ENCODE measurements around the gene ABI3BP. TPM values are rescaled to one million over a fixed set of nuclear protein-coding genes. Genes with fewer than 3 reads are reported as not detected.

The ABI3BP gene
- total RNA-seq, 1 experiment from 2014 or later: 0.28 TPM

DNA sequence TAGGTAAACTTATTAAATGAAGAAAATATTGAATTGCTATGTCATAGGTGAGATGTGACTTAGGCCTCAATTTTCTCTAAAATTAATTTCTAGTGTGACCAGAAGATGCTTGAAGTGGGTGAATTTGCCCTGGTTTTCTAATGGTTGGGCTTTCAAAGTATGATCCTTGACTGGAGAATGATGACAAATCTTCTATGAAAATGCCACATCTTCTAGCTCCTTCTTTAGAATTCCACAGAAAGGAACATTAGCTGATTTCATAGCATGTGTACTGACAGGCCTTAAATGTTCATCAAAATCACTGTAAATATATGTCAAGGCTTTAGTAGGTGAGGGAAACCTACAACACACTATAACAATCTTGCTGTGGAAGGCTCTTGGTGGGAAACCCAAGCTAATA lies 8.9 kb downstream of the ABI3BP start:
- no peak overlapping the region for H3K27ac Mint-ChIP-seq

More for the DNA sequence above, 8.9 kb downstream of the ABI3BP start:
- Histone ChIP-seq H4K5ac (ENCODE audit: insufficient read length, low read depth, low read length) (no peak overlapping the region), H3K4me2 (ENCODE audit: insufficient read depth, insufficient read length, low read length) (no peak overlapping the region), H3K23ac (ENCODE audit: insufficient read length, low read depth, low read length) (no peak overlapping the region), H2BK20ac (ENCODE audit: low read depth, low read length, poor library complexity, severe bottlenecking) (no peak overlapping the region), H2BK120ac (ENCODE audit: low read depth, low read length, poor library complexity, severe bottlenecking) (no peak overlapping the region), H3K4me1 (ENCODE audit: insufficient read depth, low read length) (no peaks in the 10 kb centered on the region), H3K9me3 (ENCODE audit: control insufficient read depth, low read depth, low read length) (no peaks in the 10 kb centered on the region), H2BK12ac (ENCODE audit: insufficient read length, low read depth, low read length) (no peak overlapping the region), H3T11ph (ENCODE audit: low read length) (no peak overlapping the region), H3K18ac (ENCODE audit: insufficient read length, low read depth, low read length) (no peak overlapping the region), H3K56ac (ENCODE audit: insufficient read length, low read depth, low read length) (no peak overlapping the region), H4K8ac (replicated peaks; ENCODE audit: insufficient read length, low read depth, low read length) (no peak overlapping the region), H2AFZ (ENCODE audit: low read length) (no peak overlapping the region), H3K79me1 (ENCODE audit: insufficient read depth, low read depth, low read length, poor library complexity, severe bottlenecking) (no peaks in the 10 kb centered on the region), H2BK5ac (ENCODE audit: insufficient read length, low read length) (no peak overlapping the region), H4K20me1 (ENCODE audit: control insufficient read depth, insufficient read depth, insufficient read length) (no peaks in the 10 kb centered on the region), H3K79me2 (ENCODE audit: insufficient read depth, low read length) (no peaks in the 10 kb centered on the region), H3K23me2 (ENCODE audit: insufficient read length, low read depth, low read length, poor library complexity, severe bottlenecking) (no peaks in the 10 kb centered on the region), H3K9ac (ENCODE audit: extremely low read depth, insufficient read length, low read length) (no peak overlapping the region), H3K14ac (ENCODE audit: insufficient read depth, low read length) (no peak overlapping the region), H3K27ac (ENCODE audit: insufficient read length, low read depth, low read length) (no peak overlapping the region), H2AK5ac (ENCODE audit: insufficient read length, low read length) (no peak overlapping the region), H2BK15ac (ENCODE audit: low read depth, low read length) (no peak overlapping the region), H3K4ac (ENCODE audit: low read depth, low read length) (no peak overlapping the region), H4K91ac (ENCODE audit: insufficient read length, low read depth, low read length) (no peak overlapping the region), H3K27me3 (ENCODE audit: insufficient read depth, low read length) (no peaks in the 10 kb centered on the region)
- H3K4me1 Mint-ChIP-seq: peaks cover 3 to 11% of the 10 kb centered on the region in 2 experiments; a peak in 3 of 4 replicates
- no peaks in the 10 kb centered on the region for H3K27me3 Mint-ChIP-seq (ENCODE audit: low read depth)
- H3K36me3 Mint-ChIP-seq (ENCODE audit: insufficient read depth in 1 of 3, low read depth in 3 of 3): no peaks in the 10 kb centered on the region; a peak in 1 of 7 replicates
- H3K9me3 Mint-ChIP-seq: no peaks in the 10 kb centered on the region
- no peak overlapping the region for H3K4me3 Mint-ChIP-seq
- no peak for DNase-seq
- TF ChIP-seq, protein P1, sequence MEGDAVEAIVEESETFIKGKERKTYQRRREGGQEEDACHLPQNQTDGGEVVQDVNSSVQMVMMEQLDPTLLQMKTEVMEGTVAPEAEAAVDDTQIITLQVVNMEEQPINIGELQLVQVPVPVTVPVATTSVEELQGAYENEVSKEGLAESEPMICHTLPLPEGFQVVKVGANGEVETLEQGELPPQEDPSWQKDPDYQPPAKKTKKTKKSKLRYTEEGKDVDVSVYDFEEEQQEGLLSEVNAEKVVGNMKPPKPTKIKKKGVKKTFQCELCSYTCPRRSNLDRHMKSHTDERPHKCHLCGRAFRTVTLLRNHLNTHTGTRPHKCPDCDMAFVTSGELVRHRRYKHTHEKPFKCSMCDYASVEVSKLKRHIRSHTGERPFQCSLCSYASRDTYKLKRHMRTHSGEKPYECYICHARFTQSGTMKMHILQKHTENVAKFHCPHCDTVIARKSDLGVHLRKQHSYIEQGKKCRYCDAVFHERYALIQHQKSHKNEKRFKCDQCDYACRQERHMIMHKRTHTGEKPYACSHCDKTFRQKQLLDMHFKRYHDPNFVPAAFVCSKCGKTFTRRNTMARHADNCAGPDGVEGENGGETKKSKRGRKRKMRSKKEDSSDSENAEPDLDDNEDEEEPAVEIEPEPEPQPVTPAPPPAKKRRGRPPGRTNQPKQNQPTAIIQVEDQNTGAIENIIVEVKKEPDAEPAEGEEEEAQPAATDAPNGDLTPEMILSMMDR (conservative IDR thresholded peaks at IDR 0.05): no peak

Measured in H9 (cell line).